HG03060 (cell line): ENCODE data around the gene TEX261.

ENCODE experiments used
- ATAC-seq: cut with Tn5 transposase; IDR thresholded peaks from one replicate; pipeline ENCODE4 v1.9.1; 2021; ENCODE audit warnings: low read depth, moderate number of reproducible peaks; ENCODE audit not compliant: unreplicated experiment

Gene TEX261

DNA sequence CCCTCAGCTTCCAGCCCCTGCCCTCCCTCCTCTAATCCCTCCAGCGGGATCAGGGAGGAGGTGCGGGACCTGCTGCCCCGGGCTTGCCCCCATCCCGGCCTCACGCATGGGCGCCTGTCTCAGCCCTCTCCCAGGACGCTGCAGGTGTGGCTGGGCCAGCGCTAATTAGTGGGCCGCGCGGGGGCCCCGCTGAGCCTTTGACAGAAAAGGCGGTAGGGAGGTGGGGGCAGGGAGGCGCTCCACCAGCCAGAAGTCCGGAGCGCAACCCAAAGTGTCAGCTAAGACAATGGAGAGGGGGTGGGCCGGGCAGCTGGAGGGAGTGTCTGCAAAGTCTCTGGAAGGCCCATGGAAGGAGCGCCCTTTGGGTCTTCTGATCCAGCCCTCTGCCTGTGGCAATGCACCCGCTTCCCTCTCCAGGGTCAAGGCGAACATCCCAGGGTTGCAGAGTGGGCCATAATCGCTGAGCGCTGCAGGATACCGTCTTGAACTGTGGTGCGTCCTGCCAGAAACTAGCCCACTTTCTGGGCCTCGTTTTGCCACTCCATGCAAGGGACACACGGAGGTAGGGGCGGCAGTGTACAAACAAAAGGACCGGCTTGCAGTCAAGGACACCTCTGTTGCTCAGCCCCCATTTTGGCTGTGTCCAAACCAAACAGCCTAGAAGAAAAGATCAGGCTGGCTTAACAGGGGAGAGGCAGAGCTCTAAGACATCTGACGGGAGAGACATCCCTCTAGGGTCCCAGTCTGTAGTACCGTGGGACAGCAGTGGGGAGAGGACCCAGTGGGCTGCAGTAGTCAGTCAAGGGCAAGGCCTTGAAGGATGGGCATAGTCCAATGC is 55.5 kb downstream of the TEX261 start:
- no peak for ATAC-seq

DNA sequence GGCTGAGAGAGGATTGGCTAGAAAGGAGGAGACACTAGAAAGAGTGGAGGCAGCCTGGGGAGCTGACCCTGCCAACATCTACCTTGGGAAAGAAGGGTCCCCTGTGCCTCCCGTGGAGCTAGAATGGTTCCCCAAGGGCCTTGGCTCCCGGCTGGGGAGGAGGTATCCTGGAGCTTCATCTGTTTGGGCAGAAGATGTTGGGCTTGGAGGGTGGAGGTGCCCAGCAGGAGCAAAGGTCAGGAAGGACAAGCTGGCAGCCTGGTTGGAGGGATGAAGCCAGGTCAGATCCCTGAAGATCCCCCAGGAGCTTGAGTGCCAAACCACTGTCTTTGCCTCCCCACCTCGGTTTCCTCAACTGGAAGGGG is 56.1 kb downstream of the TEX261 start:
- ATAC-seq, result no peak

DNA sequence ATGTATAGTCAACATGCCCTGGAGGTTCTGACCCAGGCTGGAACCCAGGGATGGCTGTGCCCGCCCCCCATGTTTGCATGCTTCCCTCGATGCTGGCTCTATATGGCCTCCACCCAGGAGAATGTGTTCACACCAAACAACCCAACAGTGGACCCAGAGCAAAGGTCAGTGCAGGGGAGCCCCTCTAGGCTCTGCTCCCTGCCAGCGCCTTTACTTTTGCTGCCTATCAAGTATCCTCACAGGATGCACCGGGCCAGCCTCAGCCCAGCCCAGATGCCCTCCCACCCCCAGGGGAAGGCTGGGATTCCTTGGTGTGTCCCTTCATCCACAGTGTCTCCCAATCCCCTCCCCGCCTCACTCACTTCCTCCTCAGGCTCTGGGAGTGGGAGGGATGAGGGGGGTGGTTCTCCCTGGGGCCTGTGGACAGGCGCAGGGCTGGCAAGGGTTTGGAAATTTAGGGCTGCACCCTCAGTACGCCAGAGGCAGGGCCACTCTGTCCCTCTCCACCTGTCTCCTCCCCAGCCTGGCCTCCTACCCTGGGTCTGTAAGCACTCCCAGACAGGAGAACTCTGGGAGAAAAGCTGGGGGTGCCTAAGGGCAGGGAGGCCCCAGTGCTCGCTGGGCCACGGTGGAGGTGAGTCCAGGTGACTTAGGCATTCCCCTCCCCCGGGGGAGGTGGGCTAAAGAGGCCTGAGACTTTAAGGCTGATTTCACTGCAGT is 56.6 kb downstream of the TEX261 start:
- no peak for ATAC-seq

DNA sequence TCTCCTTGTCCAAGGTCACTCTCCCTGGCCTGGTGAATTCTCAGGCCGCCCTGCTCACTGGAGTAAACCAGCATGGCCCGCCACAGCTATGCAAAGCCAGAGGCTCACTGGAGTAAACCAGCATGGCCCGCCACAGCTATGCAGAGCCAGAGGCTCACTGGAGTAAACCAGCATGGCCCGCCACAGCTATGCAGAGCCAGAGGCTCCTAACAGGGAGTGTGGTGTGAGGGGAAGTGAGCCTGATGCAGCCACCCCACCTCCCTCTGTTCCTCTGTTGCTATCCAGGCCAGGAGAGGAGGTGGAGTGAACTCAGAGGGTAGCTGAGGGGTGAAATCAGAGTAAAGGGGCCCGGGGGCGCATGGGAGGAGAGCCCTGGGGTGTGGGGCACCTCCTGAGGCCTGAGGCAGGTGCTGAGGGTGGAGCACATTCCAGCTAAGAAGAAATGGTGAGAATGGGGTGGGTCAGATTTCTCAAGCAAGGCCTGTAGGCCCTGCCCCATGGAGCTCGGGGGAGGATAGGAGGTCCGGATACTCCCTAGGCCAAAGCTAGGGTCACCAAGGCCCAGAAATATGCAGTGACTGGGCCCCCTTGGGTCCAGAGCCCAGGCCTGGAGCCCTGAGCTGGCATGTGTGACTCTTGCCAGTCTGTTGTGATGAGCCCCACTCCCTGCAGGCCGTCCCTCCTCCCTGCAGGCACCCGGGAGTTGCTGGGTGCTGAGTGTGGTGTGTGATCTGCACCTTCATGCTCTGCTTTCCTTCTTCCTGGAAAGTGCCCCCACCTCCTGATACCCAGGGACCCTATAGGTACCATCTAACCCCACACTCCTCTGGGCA is 57.5 kb downstream of the TEX261 start:
- no peak for ATAC-seq

DNA sequence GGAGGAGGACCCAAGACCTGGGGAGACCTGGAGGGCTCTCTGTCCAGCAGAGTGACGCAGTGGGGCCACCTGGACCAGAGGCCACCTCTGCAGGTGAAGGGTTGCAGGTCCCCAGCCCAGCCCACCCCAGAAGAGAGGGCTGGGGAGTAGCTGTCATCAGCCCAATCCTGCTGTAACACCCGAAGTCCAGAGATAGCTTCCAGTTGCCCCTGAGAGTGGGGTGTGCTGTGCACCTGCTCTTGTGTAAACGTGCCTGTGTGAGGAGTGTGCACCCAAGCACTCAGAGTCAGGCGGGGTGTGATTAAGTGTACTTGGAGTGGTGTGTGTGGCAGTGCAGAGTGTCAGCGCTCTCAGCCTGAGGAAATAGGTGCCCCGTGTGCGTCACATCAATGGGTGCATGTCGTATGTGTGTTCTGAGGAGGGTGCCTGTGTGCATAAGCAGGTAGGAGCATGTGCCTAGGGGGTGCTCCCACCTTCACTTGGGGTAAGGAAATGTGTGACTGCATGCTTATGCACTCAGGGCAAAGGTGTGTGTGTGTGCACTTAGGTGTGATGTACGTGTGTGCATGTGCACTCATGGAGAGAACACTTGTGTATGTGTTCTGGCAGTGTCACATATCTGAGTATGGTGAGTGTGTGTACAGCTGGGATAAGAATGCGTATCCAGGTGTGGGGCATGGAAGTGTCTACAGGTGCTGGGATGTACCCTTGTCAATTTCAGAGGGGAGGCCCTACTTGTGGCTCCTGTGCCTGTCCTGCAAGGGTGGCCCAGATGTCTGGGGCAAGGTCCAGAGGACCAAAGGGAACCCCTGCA is 58.3 kb downstream of the TEX261 start:
- ATAC-seq, result no peak
